H9 (cell line): ENCODE measurements around the gene RBM48. TPM values are rescaled to one million over a fixed set of nuclear protein-coding genes. Genes with fewer than 3 reads are reported as not detected.

Source experiments
- DNase-seq: peaks from one replicate; pipeline ENCODE4 v3.0.0-alpha.2; 2017
- H2AFZ ChIP-seq: one replicate; pipeline ENCODE4 v1.6.1; 2013; ENCODE audit warnings: mild to moderate bottlenecking, low read length, control low read depth, moderate library complexity
- H2AK5ac ChIP-seq: 2 replicates; pipeline ENCODE4 v1.6.1; 2013; ENCODE audit warnings: low read length, control low read depth, mixed read lengths; ENCODE audit not compliant: insufficient read length
- H2BK120ac ChIP-seq: one replicate; pipeline ENCODE4 v1.6.1; 2013; ENCODE audit warnings: low read depth, mild to moderate bottlenecking, low read length, control low read depth, inconsistent platforms; ENCODE audit not compliant: poor library complexity, severe bottlenecking
- H2BK12ac ChIP-seq: 2 replicates; pipeline ENCODE4 v1.6.1; 2013; ENCODE audit warnings: low read length, control low read depth, mixed read lengths, low read depth; ENCODE audit not compliant: insufficient read length
- H2BK15ac ChIP-seq: 2 replicates; pipeline ENCODE4 v1.6.1; 2013; ENCODE audit warnings: low read depth, low read length, control low read depth
- H2BK20ac ChIP-seq: one replicate; pipeline ENCODE4 v1.6.1; 2013; ENCODE audit warnings: low read depth, mild to moderate bottlenecking, low read length, control low read depth, inconsistent platforms; ENCODE audit not compliant: poor library complexity, severe bottlenecking
- H2BK5ac ChIP-seq: 2 replicates; pipeline ENCODE4 v1.6.1; 2013; ENCODE audit warnings: low read length, control low read depth, mixed read lengths; ENCODE audit not compliant: insufficient read length
- H3K14ac ChIP-seq: 2 replicates; pipeline ENCODE4 v1.6.1; 2013; ENCODE audit warnings: low read length, control low read depth; ENCODE audit not compliant: insufficient read depth
- H3K18ac ChIP-seq: 2 replicates; pipeline ENCODE4 v1.6.1; 2013; ENCODE audit warnings: low read depth, mild to moderate bottlenecking, mixed read lengths, low read length, control low read depth; ENCODE audit not compliant: insufficient read length
- H3K23ac ChIP-seq: 2 replicates; pipeline ENCODE4 v1.6.1; 2013; ENCODE audit warnings: low read length, control low read depth, mixed read lengths, low read depth; ENCODE audit not compliant: insufficient read length
- H3K23me2 ChIP-seq: 2 replicates; pipeline ENCODE4 v1.6.1; 2013; ENCODE audit warnings: low read depth, mild to moderate bottlenecking, mixed read lengths, low read length, control low read depth; ENCODE audit not compliant: insufficient read length, poor library complexity, severe bottlenecking
- H3K27ac ChIP-seq: 2 replicates; pipeline ENCODE4 v1.5.1; 2013; ENCODE audit warnings: low read length, control low read depth, mixed read lengths, low read depth; ENCODE audit not compliant: insufficient read length
- H3K27me3 ChIP-seq: 2 replicates; pipeline ENCODE4 v1.6.1; 2013; ENCODE audit warnings: low read length, control low read depth, inconsistent platforms; ENCODE audit not compliant: insufficient read depth
- H3K4ac ChIP-seq: 2 replicates; pipeline ENCODE4 v1.6.1; 2013; ENCODE audit warnings: low read depth, mild to moderate bottlenecking, control low read depth, inconsistent platforms, low read length, moderate library complexity
- H3K4me1 ChIP-seq: 2 replicates; pipeline ENCODE4 v1.6.1; 2013; ENCODE audit warnings: low read length, control low read depth, inconsistent platforms; ENCODE audit not compliant: insufficient read depth
- H3K4me2 ChIP-seq: 2 replicates; pipeline ENCODE4 v1.6.1; 2013; ENCODE audit warnings: low read length, control low read depth, mixed read lengths; ENCODE audit not compliant: insufficient read length, insufficient read depth
- H3K56ac ChIP-seq: 2 replicates; pipeline ENCODE4 v1.6.1; 2013; ENCODE audit warnings: low read depth, mild to moderate bottlenecking, mixed read lengths, low read length, control low read depth; ENCODE audit not compliant: insufficient read length
- H3K79me1 ChIP-seq: 2 replicates; pipeline ENCODE4 v1.6.1; 2013; ENCODE audit warnings: low read depth, mild to moderate bottlenecking, moderate library complexity, low read length, control low read depth, inconsistent platforms; ENCODE audit not compliant: insufficient read depth, poor library complexity, severe bottlenecking
- H3K79me2 ChIP-seq: 2 replicates; pipeline ENCODE4 v1.6.1; 2013; ENCODE audit warnings: low read length, control low read depth, inconsistent platforms; ENCODE audit not compliant: insufficient read depth
- H3K9ac ChIP-seq: 2 replicates; pipeline ENCODE4 v1.6.1; 2013; ENCODE audit warnings: low read length, control low read depth, mixed read lengths; ENCODE audit not compliant: insufficient read length; ENCODE audit errors: extremely low read depth
- H3K9me3 ChIP-seq: one replicate; pipeline ENCODE4 v1.6.1; 2013; ENCODE audit warnings: low read depth, low read length, inconsistent platforms; ENCODE audit not compliant: control insufficient read depth
- H3T11ph ChIP-seq: one replicate; pipeline ENCODE4 v1.6.1; 2013; ENCODE audit warnings: mild to moderate bottlenecking, low read length, control low read depth, inconsistent platforms
- H4K20me1 ChIP-seq: one replicate; pipeline ENCODE4 v1.6.1; 2013; ENCODE audit not compliant: control insufficient read depth, insufficient read length, insufficient read depth
- H4K5ac ChIP-seq: 2 replicates; pipeline ENCODE4 v1.6.1; 2013; ENCODE audit warnings: low read depth, mild to moderate bottlenecking, mixed read lengths, low read length, control low read depth; ENCODE audit not compliant: insufficient read length
- H4K8ac ChIP-seq: replicated peaks from 2 replicates; pipeline ENCODE4 v1.6.1; 2013; ENCODE audit warnings: low read length, control low read depth, mixed read lengths, low read depth; ENCODE audit not compliant: insufficient read length
- H4K91ac ChIP-seq: 2 replicates; pipeline ENCODE4 v1.6.1; 2013; ENCODE audit warnings: low read depth, mild to moderate bottlenecking, moderate library complexity, mixed read lengths, low read length, control low read depth; ENCODE audit not compliant: insufficient read length
- H3K27ac Mint-ChIP-seq, 3 experiments: 2 replicates in 2 of 3; 3 replicates in 1 of 3; pipeline ENCODE4 v1.8.0; 2020 to 2021; ENCODE audit warnings: mixed read lengths in 3 of 3, mild to moderate bottlenecking in 1 of 3, moderate library complexity in 1 of 3
- H3K27me3 Mint-ChIP-seq: 2 replicates; pipeline ENCODE4 v1.8.0; 2021; ENCODE audit warnings: low read depth, mild to moderate bottlenecking, moderate library complexity, mixed read lengths
- H3K36me3 Mint-ChIP-seq, 3 experiments: 2 replicates in 2 of 3; 3 replicates in 1 of 3; pipeline ENCODE4 v1.8.0; 2020 to 2021; ENCODE audit warnings: low read depth in 3 of 3, mixed read lengths in 3 of 3; ENCODE audit not compliant: insufficient read depth in 1 of 3
- H3K4me1 Mint-ChIP-seq, 2 experiments: 2 replicates each; pipeline ENCODE4 v1.8.0; 2020; ENCODE audit warnings: mixed read lengths in 2 of 2
- H3K4me3 Mint-ChIP-seq, 2 experiments: 2 replicates in 1 of 2; 3 replicates in 1 of 2; pipeline ENCODE4 v1.8.0; 2020 to 2021; ENCODE audit warnings: mild to moderate bottlenecking in 2 of 2, mixed read lengths in 2 of 2, moderate library complexity in 1 of 2
- H3K9me3 Mint-ChIP-seq, 2 experiments: 2 replicates in 1 of 2; 3 replicates in 1 of 2; pipeline ENCODE4 v1.8.0; 2020; ENCODE audit warnings: mild to moderate bottlenecking in 2 of 2, mixed read lengths in 2 of 2, moderate library complexity in 1 of 2
- WGBS: extraction: QIAGEN DNeasy Blood & Tissue Kit; methylation state at CpG from one replicate; pipeline ENCODE4 v1.1.7; 2013; ENCODE audit warnings: missing lambda C conversion rate, low lambda C conversion rate, mixed read lengths; ENCODE audit not compliant: insufficient read length; ENCODE audit errors: extremely low coverage; 5-methylcytosine and 5-hydroxymethylcytosine counted together
- total RNA-seq: library from RNA; stranded (reverse); gene quantifications from 2 replicates; pipeline ENCODE4 v1.2.1, GENCODE V29; 2021
- TF ChIP-seq, protein P1 (sequence below): fragments of 200-600 bp; sonication (generic); conservative IDR thresholded peaks from 3 replicates; pipeline ENCODE4 v1.8.0; 2021; ENCODE audit warnings: antibody characterized with exemption, mild to moderate bottlenecking

RBM48 gene
- total RNA-seq, 1 experiment from 2014 or later: 12.5 TPM

DNA sequence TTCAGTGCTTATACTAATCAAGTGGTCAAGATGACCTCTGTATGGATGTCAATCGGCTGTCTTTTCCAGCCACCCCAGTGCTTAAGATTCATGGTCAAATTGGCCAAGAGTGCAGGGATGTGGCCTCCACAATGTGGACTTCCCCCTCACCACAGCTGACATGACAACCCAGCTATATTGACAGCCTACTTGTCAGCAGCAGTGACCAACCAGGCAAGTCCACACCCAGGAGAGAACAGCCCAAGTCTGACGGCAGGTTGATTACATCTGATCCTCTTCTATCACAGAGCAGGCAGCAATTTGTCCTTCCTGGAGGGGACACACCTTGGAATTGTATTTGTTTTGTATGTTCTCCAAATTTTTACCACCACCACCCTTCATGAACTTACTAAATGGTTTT, 42.6 kb upstream of the RBM48 start:
- H3K4me2 ChIP-seq: no peak overlapping the region
- no peak overlapping the region for H3K4ac ChIP-seq
- no peaks in the 10 kb centered on the region for H3K27me3 ChIP-seq
- no peak overlapping the region for H2BK120ac ChIP-seq
- no peaks in the 10 kb centered on the region for H3K79me2 ChIP-seq
- H3K23ac ChIP-seq: no peak overlapping the region
- DNase-seq: no peak
- no peaks in the 10 kb centered on the region for H4K20me1 ChIP-seq
- no CpG with 5 or more reads among the region's 2 CpGs for WGBS
- no peak overlapping the region for H3K27ac ChIP-seq
- no peaks in the 10 kb centered on the region for H3K4me1 ChIP-seq
- H2BK20ac ChIP-seq: no peak overlapping the region
- no peaks in the 10 kb centered on the region for H3K23me2 ChIP-seq
- H3K9me3 Mint-ChIP-seq: no peaks in the 10 kb centered on the region
- H2BK12ac ChIP-seq: no peak overlapping the region
- TF ChIP-seq, protein P1, sequence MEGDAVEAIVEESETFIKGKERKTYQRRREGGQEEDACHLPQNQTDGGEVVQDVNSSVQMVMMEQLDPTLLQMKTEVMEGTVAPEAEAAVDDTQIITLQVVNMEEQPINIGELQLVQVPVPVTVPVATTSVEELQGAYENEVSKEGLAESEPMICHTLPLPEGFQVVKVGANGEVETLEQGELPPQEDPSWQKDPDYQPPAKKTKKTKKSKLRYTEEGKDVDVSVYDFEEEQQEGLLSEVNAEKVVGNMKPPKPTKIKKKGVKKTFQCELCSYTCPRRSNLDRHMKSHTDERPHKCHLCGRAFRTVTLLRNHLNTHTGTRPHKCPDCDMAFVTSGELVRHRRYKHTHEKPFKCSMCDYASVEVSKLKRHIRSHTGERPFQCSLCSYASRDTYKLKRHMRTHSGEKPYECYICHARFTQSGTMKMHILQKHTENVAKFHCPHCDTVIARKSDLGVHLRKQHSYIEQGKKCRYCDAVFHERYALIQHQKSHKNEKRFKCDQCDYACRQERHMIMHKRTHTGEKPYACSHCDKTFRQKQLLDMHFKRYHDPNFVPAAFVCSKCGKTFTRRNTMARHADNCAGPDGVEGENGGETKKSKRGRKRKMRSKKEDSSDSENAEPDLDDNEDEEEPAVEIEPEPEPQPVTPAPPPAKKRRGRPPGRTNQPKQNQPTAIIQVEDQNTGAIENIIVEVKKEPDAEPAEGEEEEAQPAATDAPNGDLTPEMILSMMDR: no peak
- H3K9me3 ChIP-seq: no peaks in the 10 kb centered on the region
- H3K27ac Mint-ChIP-seq: no peak overlapping the region
- H3K56ac ChIP-seq: no peak overlapping the region
- no peak overlapping the region for H3K9ac ChIP-seq
- H3T11ph ChIP-seq: no peak overlapping the region
- H2BK5ac ChIP-seq: no peak overlapping the region
- H4K5ac ChIP-seq: no peak overlapping the region
- H4K91ac ChIP-seq: no peak overlapping the region
- peaks cover 14 to 41% (median 34%) of the 10 kb centered on the region in 3 experiments; a peak in 6 of 7 replicates for H3K36me3 Mint-ChIP-seq
- H3K14ac ChIP-seq: no peak overlapping the region
- no peak overlapping the region for H2AFZ ChIP-seq
- H3K18ac ChIP-seq: no peak overlapping the region
- no peak overlapping the region for H2AK5ac ChIP-seq
- H2BK15ac ChIP-seq: no peak overlapping the region
- H3K4me3 Mint-ChIP-seq: no peak overlapping the region
- H3K79me1 ChIP-seq: no peaks in the 10 kb centered on the region
- H3K27me3 Mint-ChIP-seq: no peaks in the 10 kb centered on the region
- H4K8ac ChIP-seq: no peak overlapping the region
- no peaks in the 10 kb centered on the region for H3K4me1 Mint-ChIP-seq
